ENCODE results near the gene ACAP3. TPM values are rescaled to one million over a fixed set of nuclear protein-coding genes. Genes with fewer than 3 reads are reported as not detected.

ACAP3 gene
- total RNA-seq, 1 experiment from 2014 or later, result 42.2 TPM

DNA sequence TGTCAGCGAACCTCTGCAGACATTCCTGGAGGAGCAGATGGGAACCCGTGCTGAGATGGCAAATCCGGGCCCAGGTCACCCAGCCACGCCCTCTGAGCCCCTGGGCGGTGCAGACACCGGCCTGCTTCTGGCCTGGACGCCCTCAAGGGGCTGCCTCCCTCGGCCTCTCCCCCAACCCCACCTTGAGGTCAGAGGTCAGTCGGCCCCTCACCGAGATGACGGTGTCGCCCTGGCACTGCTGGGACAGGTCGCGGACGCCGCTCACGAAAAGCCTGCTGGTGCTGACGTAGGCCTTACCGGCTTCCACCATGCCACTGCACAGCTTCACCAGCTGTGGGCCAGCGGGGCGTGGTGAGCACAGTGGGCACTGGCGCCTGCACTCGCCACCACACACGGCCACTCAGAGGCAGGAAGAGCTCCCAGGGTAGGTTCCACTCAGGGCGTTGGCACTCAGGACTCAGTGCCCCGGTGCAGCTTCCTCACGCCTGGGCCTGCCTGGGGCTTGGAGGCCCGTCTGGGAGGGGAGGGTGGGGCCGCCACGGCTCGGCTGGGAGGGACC lies 4.7 kb downstream of the ACAP3 start:
- Mint-ChIP-seq H3K27ac (no peak overlapping the region), H3K4me3 (no peak overlapping the region), H3K4me1 (peaks cover 21% of the 10 kb centered on the region), H3K36me3 (no peaks in the 10 kb centered on the region), H3K9me3 (no peaks in the 10 kb centered on the region), H3K27me3 (ENCODE audit: low read depth) (peaks cover 6% of the 10 kb centered on the region; the same call in 1 of the 2 replicates)
- ChIA-PET CTCF (interaction anchor here (7.6 kb wide), 1 partner anchor 11 kb away, joined by 81 read pairs; no protein-coding TSS in a partner anchor), POLR2A (interaction anchor here (2.6 kb wide), 1 partner anchor 13 kb away, joined by 7 read pairs; no protein-coding TSS in a partner anchor)
- DNase-seq (ENCODE audit: low spot score) (no peak), ATAC-seq (no peak)
- TF ChIP-seq ZNF232 (CRISPR knock-in tag; IDR thresholded peaks at IDR 0.05), result no peak
- TF ChIP-seq NR2C2 (CRISPR knock-in tag; IDR thresholded peaks at IDR 0.05), result no peak
- TF ChIP-seq OVOL2 (CRISPR knock-in tag; IDR thresholded peaks at IDR 0.05; ENCODE audit: borderline replicate concordance), result no peak
- no peak for TF ChIP-seq PRDM15 (CRISPR knock-in tag; IDR thresholded peaks at IDR 0.05)
- no peak for TF ChIP-seq CDX4 (CRISPR knock-in tag; IDR thresholded peaks at IDR 0.05; ENCODE audit: borderline replicate concordance)
- no peak for TF ChIP-seq E2F1 (CRISPR knock-in tag; IDR thresholded peaks at IDR 0.05)
- no peak for TF ChIP-seq AR (CRISPR knock-in tag; IDR thresholded peaks at IDR 0.05)
- TF ChIP-seq JUN (CRISPR knock-in tag; IDR thresholded peaks at IDR 0.05), result no peak
- no peak for TF ChIP-seq NFATC4 (CRISPR knock-in tag; IDR thresholded peaks at IDR 0.05)
- no peak for TF ChIP-seq NFYB (CRISPR knock-in tag; conservative IDR thresholded peaks at IDR 0.05; ENCODE audit: low read depth)
- no peak for TF ChIP-seq MAX (CRISPR knock-in tag; IDR thresholded peaks at IDR 0.05)
- no peak for TF ChIP-seq CREB1 (CRISPR knock-in tag; IDR thresholded peaks at IDR 0.05)
- TF ChIP-seq SMAD3 (CRISPR knock-in tag; IDR thresholded peaks at IDR 0.05; ENCODE audit: borderline replicate concordance), result no peak
- no peak for TF ChIP-seq TCF7 (CRISPR knock-in tag; IDR thresholded peaks at IDR 0.05; ENCODE audit: low read depth)
- no peak for TF ChIP-seq ELF4 (CRISPR knock-in tag; IDR thresholded peaks at IDR 0.05; ENCODE audit: low read depth)
- TF ChIP-seq, protein P1, sequence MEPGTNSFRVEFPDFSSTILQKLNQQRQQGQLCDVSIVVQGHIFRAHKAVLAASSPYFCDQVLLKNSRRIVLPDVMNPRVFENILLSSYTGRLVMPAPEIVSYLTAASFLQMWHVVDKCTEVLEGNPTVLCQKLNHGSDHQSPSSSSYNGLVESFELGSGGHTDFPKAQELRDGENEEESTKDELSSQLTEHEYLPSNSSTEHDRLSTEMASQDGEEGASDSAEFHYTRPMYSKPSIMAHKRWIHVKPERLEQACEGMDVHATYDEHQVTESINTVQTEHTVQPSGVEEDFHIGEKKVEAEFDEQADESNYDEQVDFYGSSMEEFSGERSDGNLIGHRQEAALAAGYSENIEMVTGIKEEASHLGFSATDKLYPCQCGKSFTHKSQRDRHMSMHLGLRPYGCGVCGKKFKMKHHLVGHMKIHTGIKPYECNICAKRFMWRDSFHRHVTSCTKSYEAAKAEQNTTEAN (CRISPR knock-in tag; IDR thresholded peaks at IDR 0.05), result no peak

All from WTC11 (cell line).